GM19467 (cell line): ENCODE data around the gene TMEM273.
A peak's percentile ranks its signal among the peaks of the same experiment; 100 is the strongest.

ENCODE experiments used
- ATAC-seq: cut with Tn5 transposase; IDR thresholded peaks from one replicate; pipeline ENCODE4 v1.9.1; 2021; ENCODE audit warnings: mild to moderate bottlenecking, moderate library complexity; ENCODE audit not compliant: unreplicated experiment

Gene TMEM273

GRCh38 chr10:49166484-49167400 lies 21.4 kb downstream of the TMEM273 start:
- no peak for ATAC-seq

- ATAC-seq: no peak
Observed at GRCh38 chr10:49165821-49166483, 22.2 kb downstream of the TMEM273 start.

GRCh38 chr10:49165259-49165658 lies 22.9 kb downstream of the TMEM273 start:
- no peak for ATAC-seq

GRCh38 chr10:49164559-49165188 lies 23.5 kb downstream of the TMEM273 start:
- peak; percentile 81 for ATAC-seq

- ATAC-seq: no peak
Observed at GRCh38 chr10:49163741-49164140, 24.4 kb downstream of the TMEM273 start.

- ATAC-seq: no peak
Observed at GRCh38 chr10:49162761-49163310, 25.4 kb downstream of the TMEM273 start.

GRCh38 chr10:49162063-49162462 lies 26.1 kb downstream of the TMEM273 start:
- ATAC-seq: no peak

GRCh38 chr10:49161411-49161997 lies 26.7 kb downstream of the TMEM273 start:
- no peak for ATAC-seq

- no peak for ATAC-seq
Observed at GRCh38 chr10:49160814-49161213, 27.4 kb downstream of the TMEM273 start.

- no peak for ATAC-seq
Observed at GRCh38 chr10:49160110-49160509, 28.1 kb downstream of the TMEM273 start.

GRCh38 chr10:49158915-49159314 lies 29.3 kb downstream of the TMEM273 start:
- no peak for ATAC-seq

- ATAC-seq: no peak
Observed at GRCh38 chr10:49158404-49158803, 29.8 kb downstream of the TMEM273 start.

- no peak for ATAC-seq
Observed at GRCh38 chr10:49157229-49157628, 31.0 kb downstream of the TMEM273 start.

- no peak for ATAC-seq
Observed at GRCh38 chr10:49154641-49155040, 33.5 kb downstream of the TMEM273 start.

GRCh38 chr10:49153971-49154370 lies 34.2 kb downstream of the TMEM273 start:
- ATAC-seq: no peak

GRCh38 chr10:49153115-49153514 lies 35.1 kb downstream of the TMEM273 start:
- ATAC-seq: no peak

- ATAC-seq: no peak
Observed at GRCh38 chr10:49152663-49153062, 35.5 kb downstream of the TMEM273 start.

- ATAC-seq: no peak
Observed at GRCh38 chr10:49152037-49152436, 36.2 kb downstream of the TMEM273 start.

GRCh38 chr10:49151481-49151880 lies 36.7 kb downstream of the TMEM273 start:
- ATAC-seq: no peak

GRCh38 chr10:49151025-49151445 lies 37.2 kb downstream of the TMEM273 start:
- no peak for ATAC-seq

- ATAC-seq: no peak
Observed at GRCh38 chr10:49150426-49150825, 37.8 kb downstream of the TMEM273 start.
